Neutrophil (primary cell): ENCODE measurements around the gene HBEGF.
A peak's percentile ranks its signal among the peaks of the same experiment; 100 is the strongest.

Source experiments
- H3K27ac ChIP-seq: fragments of 200-600 bp; sonication (generic); 2 replicates; pipeline ENCODE4 v1.5.1; 2016; ENCODE audit warnings: mild to moderate bottlenecking, moderate library complexity
- H3K27me3 ChIP-seq: fragments of 200-600 bp; sonication (generic); 2 replicates; pipeline ENCODE4 v1.6.0; 2016; ENCODE audit warnings: mild to moderate bottlenecking
- H3K36me3 ChIP-seq: fragments of 200-600 bp; sonication (generic); 2 replicates; pipeline ENCODE4 v1.5.1; 2017
- H3K4me1 ChIP-seq, 2 experiments: fragments of 200-600 bp in 1 of 2; sonication (generic) in 1 of 2; 1 replicate in 1 of 2; 2 replicates in 1 of 2; pipeline versions ENCODE4 v1.5.1 to v1.6.1; 2013 to 2016; ENCODE audit warnings: low read depth in 1 of 2, low read length in 1 of 2, mild to moderate bottlenecking in 1 of 2, moderate library complexity in 1 of 2; ENCODE audit not compliant: control insufficient read depth in 1 of 2, insufficient read depth in 1 of 2
- H3K4me3 ChIP-seq, 2 experiments: fragments of 200-600 bp in 1 of 2; sonication (generic) in 1 of 2; 1 replicate in 1 of 2; 2 replicates in 1 of 2; pipeline ENCODE4 v1.5.1; 2013 to 2016; ENCODE audit warnings: low read depth in 1 of 2, low read length in 1 of 2, mild to moderate bottlenecking in 1 of 2, moderate library complexity in 1 of 2
- H3K9me3 ChIP-seq: fragments of 200-600 bp; sonication (generic); 2 replicates; pipeline ENCODE4 v1.5.1; 2016
- TF ChIP-seq, protein P1 (sequence below): fragments of 200-600 bp; sonication (generic); IDR thresholded peaks from 2 replicates; pipeline ENCODE4 v1.5.1; 2016; ENCODE audit warnings: antibody characterized with exemption

HBEGF gene

GRCh38 chr5:140360681-140361479 lies 14.5 kb upstream of the HBEGF start:
- peaks cover 4 to 14% of the 10 kb centered on the region in 2 experiments for H3K4me1 ChIP-seq
- no peak overlapping the region for H3K4me3 ChIP-seq
- TF ChIP-seq, protein P1, sequence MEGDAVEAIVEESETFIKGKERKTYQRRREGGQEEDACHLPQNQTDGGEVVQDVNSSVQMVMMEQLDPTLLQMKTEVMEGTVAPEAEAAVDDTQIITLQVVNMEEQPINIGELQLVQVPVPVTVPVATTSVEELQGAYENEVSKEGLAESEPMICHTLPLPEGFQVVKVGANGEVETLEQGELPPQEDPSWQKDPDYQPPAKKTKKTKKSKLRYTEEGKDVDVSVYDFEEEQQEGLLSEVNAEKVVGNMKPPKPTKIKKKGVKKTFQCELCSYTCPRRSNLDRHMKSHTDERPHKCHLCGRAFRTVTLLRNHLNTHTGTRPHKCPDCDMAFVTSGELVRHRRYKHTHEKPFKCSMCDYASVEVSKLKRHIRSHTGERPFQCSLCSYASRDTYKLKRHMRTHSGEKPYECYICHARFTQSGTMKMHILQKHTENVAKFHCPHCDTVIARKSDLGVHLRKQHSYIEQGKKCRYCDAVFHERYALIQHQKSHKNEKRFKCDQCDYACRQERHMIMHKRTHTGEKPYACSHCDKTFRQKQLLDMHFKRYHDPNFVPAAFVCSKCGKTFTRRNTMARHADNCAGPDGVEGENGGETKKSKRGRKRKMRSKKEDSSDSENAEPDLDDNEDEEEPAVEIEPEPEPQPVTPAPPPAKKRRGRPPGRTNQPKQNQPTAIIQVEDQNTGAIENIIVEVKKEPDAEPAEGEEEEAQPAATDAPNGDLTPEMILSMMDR: no peak
- H3K27me3 ChIP-seq: peaks cover 5% of the 10 kb centered on the region
- H3K27ac ChIP-seq: no peak overlapping the region
- no peaks in the 10 kb centered on the region for H3K9me3 ChIP-seq
- H3K36me3 ChIP-seq: no peaks in the 10 kb centered on the region

- no peak within 1 kb of the TSS for H3K4me3 ChIP-seq
- TF ChIP-seq, protein P1: no peak
Observed at GRCh38 chr5:140360101-140360500, 13.7 kb upstream of the HBEGF start, which contains the start of gene SLC4A9. SLC4A9 (plus strand) TSS chr5:140360194; CDS start chr5:140360237, 43 bp downstream.

GRCh38 chr5:140358738-140359310 lies 12.4 kb upstream of the HBEGF start:
- Histone ChIP-seq H3K4me3 (no peak overlapping the region), H3K27ac (no peak overlapping the region), H3K27me3 (peaks cover 5% of the 10 kb centered on the region), H3K4me1 (peaks cover 9 to 19% of the 10 kb centered on the region in 2 experiments), H3K36me3 (no peaks in the 10 kb centered on the region), H3K9me3 (no peaks in the 10 kb centered on the region)
- TF ChIP-seq, protein P1: no peak

More at GRCh38 chr5:140360101-140360500, 13.7 kb upstream of the HBEGF start, which contains the start of gene SLC4A9:
- Histone ChIP-seq H3K36me3 (no peaks in the 10 kb centered on the region), H3K4me1 (peaks cover 9 to 19% of the 10 kb centered on the region in 2 experiments), H3K9me3 (no peaks in the 10 kb centered on the region), H3K27ac (no peak within 1 kb of the TSS), H3K27me3 (peaks cover 5% of the 10 kb centered on the region)

GRCh38 chr5:140357726-140358093 lies 11.3 kb upstream of the HBEGF start:
- Histone ChIP-seq H3K36me3 (no peaks in the 10 kb centered on the region), H3K9me3 (no peaks in the 10 kb centered on the region), H3K27me3 (peaks cover 5% of the 10 kb centered on the region), H3K4me3 (no peak overlapping the region), H3K27ac (no peak overlapping the region), H3K4me1 (peaks cover 4 to 12% of the 10 kb centered on the region in 2 experiments)
- TF ChIP-seq, protein P1: peak; percentile 90

- no peak overlapping the region for H3K4me3 ChIP-seq
- H3K27me3 ChIP-seq: peaks cover 5% of the 10 kb centered on the region
- no peaks in the 10 kb centered on the region for H3K36me3 ChIP-seq
- TF ChIP-seq, protein P1: no peak
- H3K27ac ChIP-seq: no peak overlapping the region
- H3K4me1 ChIP-seq: peaks cover 4 to 12% of the 10 kb centered on the region in 2 experiments
- no peaks in the 10 kb centered on the region for H3K9me3 ChIP-seq
Observed at GRCh38 chr5:140356853-140357725, 10.7 kb upstream of the HBEGF start.
